ENCODE measurements around the gene VPS9D1.

VPS9D1 gene

DNA sequence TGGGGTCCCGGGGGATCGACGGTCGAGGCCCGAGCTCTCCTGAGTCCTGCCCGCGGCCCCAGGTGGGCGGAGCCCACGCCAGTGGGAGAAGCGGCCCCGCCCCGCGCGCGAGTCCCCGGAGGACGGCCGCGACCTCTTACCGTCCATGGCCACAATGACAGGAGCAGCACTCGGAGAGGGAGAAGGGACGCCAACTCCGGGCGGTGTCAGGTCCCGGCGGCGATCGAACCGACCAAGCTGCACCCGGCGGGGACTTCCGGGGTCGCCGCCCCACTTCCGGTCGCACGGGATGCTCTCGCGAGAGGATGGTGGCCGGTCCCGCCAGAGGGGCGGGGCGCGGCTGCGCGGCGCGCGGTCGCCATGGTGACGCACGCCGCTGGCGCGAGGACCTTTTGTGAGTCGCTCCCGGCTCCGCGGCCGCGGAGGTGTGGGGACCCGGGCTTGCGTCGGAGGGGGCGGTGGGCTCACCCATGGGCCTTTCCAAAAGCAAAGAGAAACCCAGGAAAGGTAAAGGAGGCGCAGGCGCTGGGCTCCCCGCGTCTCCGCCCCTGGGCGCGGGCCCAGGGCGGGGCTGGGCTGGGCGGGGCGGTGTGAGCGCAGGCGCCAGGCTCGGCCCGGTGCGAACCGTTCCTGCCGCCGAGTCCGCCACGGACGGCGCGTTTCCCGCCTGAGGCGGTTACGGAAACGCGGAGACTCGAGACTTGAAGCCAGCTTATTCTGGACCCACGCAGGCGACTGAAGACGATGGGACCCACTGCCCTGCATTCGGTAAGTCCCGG, 63.1 kb downstream of the VPS9D1 start, which contains the start of the genes CHMP1A and SPATA33:
Gene CHMP1A, minus strand, starts transcription at position 267 of the 779 bp plus-strand sequence. Its CDS starts 120 bp downstream, at position 147.
Gene SPATA33, plus strand, starts transcription at position 395 of the 779 bp plus-strand sequence. Its CDS starts 76 bp downstream, at position 471.
- peak; percentile 95 for DNase-seq

All from activated CD4-positive, alpha-beta T cell treated with anti-CD3 and anti-CD28 coated beads, Interleukin-10, Interleukin-2, amounts not matched to agents 100 ng/mL and 50 ng/mL, durations not matched to agents 16 hours and 8 hours (primary cell).